GM21528 (cell line): Measurements from ENCODE around the gene KSR2.
"Not testable (repeated sequence)": the region's sequence is repeated elsewhere in the genome, so short reads cannot be mapped to it uniquely, and the experiment has no call there.

Source experiments
- ATAC-seq: cut with Tn5 transposase; IDR thresholded peaks from one replicate; pipeline ENCODE4 v1.9.1; 2021; ENCODE audit warnings: mild to moderate bottlenecking, moderate library complexity; ENCODE audit not compliant: unreplicated experiment, low FRiP score

The KSR2 gene

GRCh38 chr12:117896009-117896408 is 72.8 kb downstream of the KSR2 start:
- no peak for ATAC-seq

GRCh38 chr12:117892441-117892840 is 76.3 kb downstream of the KSR2 start:
- no peak for ATAC-seq

DNA sequence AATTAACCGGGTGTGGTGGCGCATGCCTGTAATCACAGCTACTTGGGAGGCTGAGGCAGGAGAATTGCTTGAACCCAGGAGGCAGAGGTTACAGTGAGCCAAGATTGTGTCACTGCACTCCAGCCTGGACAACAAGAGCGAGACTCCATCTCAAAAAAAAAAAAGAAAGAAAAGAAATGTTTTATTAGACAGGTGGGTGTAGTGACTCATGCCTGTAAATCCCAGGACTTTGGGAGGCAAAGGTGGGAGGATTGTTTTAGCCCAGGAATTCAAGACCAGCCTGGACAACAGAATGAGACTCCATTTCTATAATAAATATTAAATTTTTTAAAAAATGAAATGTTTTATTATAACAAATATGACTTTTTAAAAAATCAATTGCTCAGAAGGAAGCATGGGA is 77.5 kb downstream of the KSR2 start:
- ATAC-seq, result not testable (repeated sequence)

DNA sequence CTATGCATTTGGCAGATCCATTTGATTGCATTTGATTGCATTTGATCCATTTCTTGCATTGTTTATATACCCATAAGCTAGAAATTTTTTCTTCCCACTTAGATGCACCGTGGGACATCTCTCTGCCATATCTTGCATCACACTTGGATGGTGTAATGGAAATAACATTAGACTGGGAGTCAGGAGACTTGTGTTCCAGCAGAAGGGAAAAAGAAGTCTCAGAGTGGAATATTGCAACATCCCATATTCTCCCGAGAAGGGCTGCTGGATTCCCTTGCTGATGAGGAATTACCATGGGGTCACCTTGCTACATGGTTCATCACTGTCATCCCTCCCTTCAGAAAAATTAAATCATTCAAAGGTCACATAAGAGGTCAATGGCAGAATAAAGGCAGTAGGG is 78.1 kb downstream of the KSR2 start:
- no peak for ATAC-seq

DNA sequence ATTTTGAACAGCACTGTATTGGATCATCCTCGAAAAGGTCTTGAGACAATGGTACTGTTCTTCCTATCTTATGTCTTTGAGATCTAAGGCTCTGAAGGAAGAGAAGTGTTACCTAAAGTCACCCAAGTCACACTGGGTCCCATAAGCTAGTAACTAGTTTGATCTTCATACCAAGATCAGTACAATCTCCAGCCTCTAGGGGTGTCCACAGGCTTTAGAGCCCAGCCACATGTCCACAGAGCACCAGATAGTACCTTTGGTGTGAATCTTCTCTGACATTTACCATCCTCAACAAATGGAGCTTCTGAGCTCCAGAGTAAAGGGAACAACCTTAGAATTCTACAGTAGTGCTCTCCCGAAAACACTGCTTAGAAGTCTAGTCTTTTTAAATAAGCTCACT is 78.7 kb downstream of the KSR2 start:
- no peak for ATAC-seq

DNA sequence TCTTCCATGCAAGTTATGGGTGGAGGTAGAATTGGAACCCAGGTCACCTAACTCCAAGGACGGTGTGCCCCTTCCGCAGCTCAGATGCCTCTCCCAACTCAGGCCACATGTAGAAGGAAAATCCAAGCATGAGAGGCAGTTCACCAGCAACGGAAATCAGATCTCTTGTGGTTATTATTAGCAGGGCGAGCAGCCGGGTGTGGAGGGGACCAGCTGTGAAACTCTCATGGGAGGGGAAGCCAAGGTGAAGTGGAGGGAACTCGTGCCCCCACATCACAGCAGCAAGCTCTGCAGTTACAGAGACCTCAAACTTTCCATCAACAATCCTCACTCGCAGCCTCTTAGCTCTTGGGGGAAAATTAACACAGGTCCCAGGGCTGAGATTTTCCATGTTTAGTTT is 79.7 kb downstream of the KSR2 start:
- no peak for ATAC-seq

DNA sequence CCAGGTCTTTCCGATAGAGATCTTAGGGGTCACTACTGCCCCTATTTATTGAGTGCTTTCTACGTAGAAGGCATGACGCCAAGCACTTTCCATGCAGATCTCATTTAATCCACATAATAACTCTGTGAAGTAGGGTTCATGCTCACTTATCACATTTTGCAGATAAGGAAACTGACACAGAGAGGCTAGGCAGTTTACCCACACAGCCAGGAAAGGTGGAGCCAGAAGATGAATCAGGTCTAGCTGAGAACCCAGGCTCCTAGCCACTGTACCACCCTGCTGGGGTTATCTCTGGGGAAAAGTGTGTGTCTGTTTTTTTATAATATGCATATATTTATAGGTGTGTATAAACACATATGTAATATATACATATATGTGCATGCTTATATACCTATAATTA is 83.6 kb downstream of the KSR2 start:
- no peak for ATAC-seq

- no peak for ATAC-seq
Observed at GRCh38 chr12:117884161-117884560, 84.6 kb downstream of the KSR2 start.

- ATAC-seq, result no peak
Observed at GRCh38 chr12:117882603-117883184, 86.1 kb downstream of the KSR2 start.

- no peak for ATAC-seq
Observed at GRCh38 chr12:117882181-117882580, 86.6 kb downstream of the KSR2 start.

GRCh38 chr12:117881517-117881916 is 87.3 kb downstream of the KSR2 start:
- ATAC-seq, result no peak

- no peak for ATAC-seq
Observed at GRCh38 chr12:117878605-117879004, 90.2 kb downstream of the KSR2 start.

DNA sequence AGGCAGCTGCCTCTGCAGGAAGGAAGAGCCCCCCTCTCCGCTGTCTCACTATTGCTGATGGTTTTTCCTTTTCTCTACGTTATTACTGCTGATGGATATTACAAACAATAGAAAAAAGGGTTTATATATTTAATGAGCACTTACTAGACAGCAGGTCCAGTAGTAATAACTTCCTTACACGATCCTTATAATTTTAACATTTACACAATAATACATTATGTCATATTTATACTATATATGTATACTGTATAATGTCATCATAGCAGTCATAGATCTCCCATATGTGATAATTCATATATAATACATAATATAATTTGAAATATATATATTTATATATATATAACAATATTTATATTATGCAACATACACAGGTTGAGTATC is 92.4 kb downstream of the KSR2 start:
- ATAC-seq, result no peak

GRCh38 chr12:117875744-117876435 is 92.9 kb downstream of the KSR2 start:
- no peak for ATAC-seq

- ATAC-seq, result peak; percentile 54
Observed at GRCh38 chr12:117874842-117875434, 93.9 kb downstream of the KSR2 start.

DNA sequence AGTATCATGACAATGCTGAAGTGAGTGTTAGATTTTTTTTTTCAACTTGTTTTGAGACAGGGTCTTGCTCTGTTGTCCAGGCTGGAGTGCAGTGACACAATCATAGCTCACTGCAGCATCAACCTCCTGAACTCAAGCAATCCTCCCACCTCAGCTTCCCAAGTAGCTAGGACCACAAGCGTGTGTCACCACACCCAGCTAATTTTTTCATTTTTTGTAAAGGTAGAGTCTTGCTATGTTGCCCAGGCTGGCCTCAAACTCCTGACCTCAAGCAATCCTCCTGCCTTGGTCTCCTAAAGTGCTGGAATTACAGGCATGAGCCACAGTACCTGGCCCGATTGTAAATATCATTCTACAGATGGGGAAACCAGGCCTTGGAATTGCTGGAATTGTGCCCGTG is 94.6 kb downstream of the KSR2 start:
- not testable (repeated sequence) for ATAC-seq

- ATAC-seq, result no peak
Observed at GRCh38 chr12:117872546-117873169, 96.1 kb downstream of the KSR2 start.

GRCh38 chr12:117869551-117869950 is 99.2 kb downstream of the KSR2 start:
- ATAC-seq, result no peak

- ATAC-seq, result no peak
Observed at GRCh38 chr12:117867348-117867747, 101.4 kb downstream of the KSR2 start.

- no peak for ATAC-seq
Observed at GRCh38 chr12:117865505-117865904, 103.3 kb downstream of the KSR2 start.

GRCh38 chr12:117863002-117863709 is 105.6 kb downstream of the KSR2 start:
- ATAC-seq, result no peak
